GM23338 (cell line): ENCODE data around the gene PLA2G6. TPM values are rescaled to one million over a fixed set of nuclear protein-coding genes. Genes with fewer than 3 reads are reported as not detected.
A peak's percentile ranks its signal among the peaks of the same experiment; 100 is the strongest.

ENCODE experiments used
- ATAC-seq: fragments of 200-7000 bp; cut with Tn5 transposase; 3 replicates; pipeline ENCODE4 v1.9.1; 2020
- DNase-seq: peaks from one replicate; pipeline ENCODE4 v3.0.0-alpha.2; 2015; ENCODE audit warnings: low spot score
- H2AFZ ChIP-seq: fragments of 200-600 bp; sonication (generic); 2 replicates; pipeline ENCODE4 v1.8.0; 2016; ENCODE audit warnings: antibody characterized with exemption, mild to moderate bottlenecking, moderate library complexity
- H3F3A ChIP-seq: fragments of 200-600 bp; sonication (generic); replicated peaks from 2 replicates; pipeline ENCODE4 v1.8.0; 2017; ENCODE audit warnings: antibody characterized with exemption, mixed run types, low read depth
- H3K27ac ChIP-seq: fragments of 200-600 bp; sonication (generic); 2 replicates; pipeline ENCODE4 v1.6.1; 2016; ENCODE audit warnings: low read depth
- H3K27me3 ChIP-seq: fragments of 200-600 bp; sonication (generic); 2 replicates; pipeline ENCODE4 v1.8.0; 2016; ENCODE audit warnings: mild to moderate bottlenecking, mixed run types, moderate library complexity; ENCODE audit not compliant: insufficient read depth
- H3K36me3 ChIP-seq: fragments of 200-600 bp; sonication (generic); 2 replicates; pipeline ENCODE4 v1.8.0; 2016; ENCODE audit warnings: mild to moderate bottlenecking; ENCODE audit not compliant: insufficient read depth
- H3K4me1 ChIP-seq: fragments of 200-600 bp; sonication (generic); 2 replicates; pipeline ENCODE4 v1.8.0; 2016; ENCODE audit warnings: mild to moderate bottlenecking, moderate library complexity; ENCODE audit not compliant: insufficient read depth
- H3K4me2 ChIP-seq: fragments of 200-600 bp; sonication (generic); 2 replicates; pipeline ENCODE4 v1.7.1; 2017; ENCODE audit warnings: mixed run types
- H3K4me3 ChIP-seq: fragments of 200-600 bp; sonication (generic); 2 replicates; pipeline ENCODE4 v1.6.1; 2016; ENCODE audit warnings: mixed run types
- H3K79me2 ChIP-seq: fragments of 200-600 bp; sonication (generic); replicated peaks from 2 replicates; pipeline ENCODE4 v1.8.0; 2017; ENCODE audit warnings: mild to moderate bottlenecking; ENCODE audit not compliant: insufficient read depth
- H3K9me2 ChIP-seq: fragments of 200-600 bp; sonication (generic); 2 replicates; pipeline ENCODE4 v1.8.0; 2017; ENCODE audit not compliant: insufficient read depth
- H4K20me1 ChIP-seq: fragments of 200-600 bp; sonication (generic); replicated peaks from 2 replicates; pipeline ENCODE4 v1.8.0; 2017; ENCODE audit warnings: mild to moderate bottlenecking; ENCODE audit not compliant: insufficient read depth
- H3K27ac Mint-ChIP-seq: 2 replicates; pipeline ENCODE4 v1.8.0; 2020; ENCODE audit warnings: inconsistent platforms, mild to moderate bottlenecking, moderate library complexity, mixed read lengths
- H3K27me3 Mint-ChIP-seq: 3 replicates; pipeline ENCODE4 v1.8.0; 2022; ENCODE audit warnings: low read depth, mild to moderate bottlenecking, moderate library complexity, mixed read lengths, inconsistent platforms; ENCODE audit not compliant: insufficient read depth, poor library complexity
- H3K36me3 Mint-ChIP-seq: 3 replicates; pipeline ENCODE4 v1.8.0; 2021; ENCODE audit warnings: low read depth, mild to moderate bottlenecking, inconsistent platforms, moderate library complexity, mixed read lengths
- H3K4me1 Mint-ChIP-seq: 3 replicates; pipeline ENCODE4 v1.8.0; 2020; ENCODE audit warnings: mild to moderate bottlenecking, inconsistent platforms, mixed read lengths
- H3K4me3 Mint-ChIP-seq: 3 replicates; pipeline ENCODE4 v1.8.0; 2021; ENCODE audit warnings: moderate library complexity, mild to moderate bottlenecking, inconsistent platforms, mixed read lengths
- H3K9me3 Mint-ChIP-seq: 3 replicates; pipeline ENCODE4 v1.8.0; 2020; ENCODE audit warnings: moderate library complexity, mild to moderate bottlenecking, inconsistent platforms, mixed read lengths
- CTCF ChIP-seq, 2 experiments: fragments of 200-600 bp in 1 of 2; sonication (generic) in 1 of 2; conservative IDR thresholded peaks; 2 replicates each; pipeline versions ENCODE4 v1.5.1 to v1.6.1; 2016 to 2017; ENCODE audit warnings: antibody characterized with exemption in 2 of 2, low read depth in 2 of 2, mild to moderate bottlenecking in 2 of 2, moderate library complexity in 1 of 2
- EZH2phosphoT487 ChIP-seq: fragments of 200-600 bp; sonication (generic); IDR thresholded peaks from one replicate; pipeline ENCODE4 v1.8.1; 2018; ENCODE audit warnings: antibody characterized with exemption; ENCODE audit not compliant: unreplicated experiment
- JUNB ChIP-seq: IDR thresholded peaks from one replicate; pipeline ENCODE4 v1.6.1; 2016; ENCODE audit warnings: antibody characterized with exemption; ENCODE audit not compliant: unreplicated experiment
- NANOG ChIP-seq: IDR thresholded peaks from 2 replicates; pipeline ENCODE4 v1.6.1; 2016; ENCODE audit warnings: antibody characterized with exemption, borderline replicate concordance
- POLR2AphosphoS5 ChIP-seq: IDR thresholded peaks from 2 replicates; pipeline ENCODE4 v1.6.1; 2016; ENCODE audit warnings: antibody characterized with exemption, low read depth
- STAT1 ChIP-seq: IDR thresholded peaks from one replicate; pipeline ENCODE4 v1.6.1; 2016; ENCODE audit warnings: antibody characterized with exemption; ENCODE audit not compliant: unreplicated experiment
- ZNF114 ChIP-seq: fragments of 250-450 bp; sonication (Bioruptor Pico); IDR thresholded peaks from 2 replicates; pipeline ENCODE4 v1.5.0; 2020; ENCODE audit warnings: mild to moderate bottlenecking, moderate library complexity
- ZNF331 ChIP-seq: fragments of 250-450 bp; sonication (Bioruptor Pico); IDR thresholded peaks from 2 replicates; pipeline ENCODE4 v1.5.0; 2020; ENCODE audit warnings: low read depth, mild to moderate bottlenecking, moderate library complexity
- polyA plus RNA-seq: library from polyadenylated mRNA; unstranded; fragments of >200 nt; fragmentation: Nextera tagmentation; extraction: Ambion mirVana; gene quantifications from 2 replicates; pipeline ENCODE4 v1.2.1, GENCODE V29; 2016
- total RNA-seq: library from RNA; depleted of rRNA; stranded (reverse); fragments of >200 nt; shearing (Covaris generic); gene quantifications from 2 replicates; pipeline ENCODE4 v1.2.3, GENCODE V29; 2014

Gene PLA2G6
- total and polyA plus RNA-seq, 2 experiments from 2014 or later = 4.5 to 12.6 TPM

- peaks cover 2% of the 10 kb centered on the region for H3K27me3 Mint-ChIP-seq
- peak; percentile 78 for ATAC-seq
- no peaks in the 10 kb centered on the region for H3K9me2 ChIP-seq
- H4K20me1 ChIP-seq = no peaks in the 10 kb centered on the region
- H3K27ac ChIP-seq = no peak overlapping the region
- H3K36me3 ChIP-seq = no peaks in the 10 kb centered on the region
- no peak overlapping the region for H3K4me3 ChIP-seq
- H3K27ac Mint-ChIP-seq = no peak overlapping the region; the same call in 1 of the 2 replicates
- no peaks in the 10 kb centered on the region for H3K79me2 ChIP-seq
- TF ChIP-seq CTCF (conservative IDR thresholded peaks at IDR 0.05; ENCODE audit: low read depth in 2 of 2) (peak; percentile 1 to 56; a peak in 2 of 4 replicates), NANOG (no peak)
- peaks cover 4% of the 10 kb centered on the region for H3K4me1 Mint-ChIP-seq
- no peaks in the 10 kb centered on the region; the same call in 2 of the 3 replicates for H3K36me3 Mint-ChIP-seq
- H3K27me3 ChIP-seq = no peaks in the 10 kb centered on the region
- H3K4me3 Mint-ChIP-seq = no peak overlapping the region
- 0 out of 2 replicates have a peak, but pooled peaks cover 3% of the 10 kb centered on the region for H3F3A ChIP-seq
- H3K4me1 ChIP-seq = no peaks in the 10 kb centered on the region
- H3K4me2 ChIP-seq = no peak overlapping the region
- no peaks in the 10 kb centered on the region for H3K9me3 Mint-ChIP-seq
- H2AFZ ChIP-seq = no peak overlapping the region
- DNase-seq = peak; percentile 78
Observed at GRCh38 chr22:38124236-38124974, 57.2 kb downstream of the PLA2G6 start.

GRCh38 chr22:38122616-38123015 is 59.0 kb downstream of the PLA2G6 start:
- Histone ChIP-seq H3K27ac (no peak overlapping the region), H3K4me1 (no peaks in the 10 kb centered on the region), H3K4me2 (no peak overlapping the region), H3K27me3 (no peaks in the 10 kb centered on the region), H3K9me2 (no peaks in the 10 kb centered on the region), H3K36me3 (no peaks in the 10 kb centered on the region), H2AFZ (no peak overlapping the region), H4K20me1 (no peaks in the 10 kb centered on the region), H3F3A (0 out of 2 replicates have a peak, but pooled peaks cover 3% of the 10 kb centered on the region), H3K79me2 (no peaks in the 10 kb centered on the region), H3K4me3 (no peak overlapping the region)
- ATAC-seq (no peak; the same call in 2 of the 3 replicates), DNase-seq (no peak)
- no peak overlapping the region for H3K4me3 Mint-ChIP-seq
- peaks cover 4% of the 10 kb centered on the region for H3K4me1 Mint-ChIP-seq
- H3K27ac Mint-ChIP-seq = no peak overlapping the region
- H3K36me3 Mint-ChIP-seq = no peaks in the 10 kb centered on the region; the same call in 2 of the 3 replicates
- no peak for TF ChIP-seq JUNB
- TF ChIP-seq STAT1 = no peak
- no peaks in the 10 kb centered on the region for H3K27me3 Mint-ChIP-seq
- H3K9me3 Mint-ChIP-seq = no peaks in the 10 kb centered on the region

DNA sequence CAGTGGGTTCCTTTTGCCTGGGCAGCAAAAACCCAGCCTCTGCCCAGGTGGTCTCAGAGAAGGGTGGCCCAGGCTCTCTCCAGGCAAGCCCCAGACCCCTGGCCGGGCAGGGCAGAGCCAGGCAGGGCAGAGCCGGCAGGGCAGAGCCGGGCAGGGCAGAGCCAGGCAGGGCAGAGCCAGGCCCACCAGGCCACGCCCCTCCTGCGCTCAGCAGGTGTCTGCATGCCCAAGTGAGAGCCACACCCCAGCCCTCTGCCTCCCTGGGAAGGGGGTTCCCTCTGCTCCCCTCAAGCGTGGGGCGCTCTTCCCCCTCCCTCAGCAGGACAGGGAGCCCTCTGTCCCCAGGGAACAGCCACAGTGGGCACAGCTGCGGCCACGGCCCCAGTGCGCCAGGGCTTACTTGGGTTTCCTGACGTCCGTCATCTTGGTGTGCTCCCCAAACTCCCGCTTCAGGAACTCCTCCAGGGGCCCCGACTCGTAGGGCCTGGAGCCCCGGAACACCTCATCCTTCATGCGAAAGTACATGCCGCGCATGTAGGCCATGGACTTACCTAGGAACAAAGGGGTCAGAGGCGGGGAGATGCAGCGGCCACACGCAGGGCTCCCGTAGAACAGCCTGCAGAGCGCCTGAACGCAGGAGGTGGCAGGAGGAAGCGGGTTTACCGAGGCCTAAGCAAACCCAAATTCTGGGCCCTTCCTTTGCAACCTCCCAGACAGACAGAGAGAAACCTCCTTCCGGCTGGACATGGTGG is 61.1 kb downstream of the PLA2G6 start:
- Histone ChIP-seq H3K27me3 (no peaks in the 10 kb centered on the region), H3K79me2 (no peaks in the 10 kb centered on the region), H3K4me2 (no peak overlapping the region), H3K36me3 (no peaks in the 10 kb centered on the region), H3F3A (0 out of 2 replicates have a peak, but pooled peaks cover 3% of the 10 kb centered on the region), H2AFZ (0 out of 2 replicates have a peak overlapping the region, but pooled peaks have one; percentile 28), H3K27ac (no peak overlapping the region), H3K9me2 (no peaks in the 10 kb centered on the region), H4K20me1 (no peaks in the 10 kb centered on the region), H3K4me1 (no peaks in the 10 kb centered on the region), H3K4me3 (no peak overlapping the region)
- Mint-ChIP-seq H3K4me1 (peaks cover 4% of the 10 kb centered on the region), H3K9me3 (no peaks in the 10 kb centered on the region), H3K27ac (no peak overlapping the region), H3K4me3 (no peak overlapping the region), H3K36me3 (no peaks in the 10 kb centered on the region; the same call in 2 of the 3 replicates), H3K27me3 (peaks cover 2% of the 10 kb centered on the region)
- DNase-seq (peak; percentile 36), ATAC-seq (peak; percentile 67)
- no peak for TF ChIP-seq EZH2phosphoT487
- no peak for TF ChIP-seq NANOG
- TF ChIP-seq ZNF114 (CRISPR knock-in tag) = no peak
- TF ChIP-seq POLR2AphosphoS5 = no peak
- TF ChIP-seq ZNF331 (CRISPR knock-in tag) = no peak
